Measurements from ENCODE around the gene FMNL2.

Gene FMNL2

GRCh38 chr2:152627351-152627957, 292.5 kb downstream of the FMNL2 start:
- DNase-seq: no peak

- DNase-seq: no peak
Measured at GRCh38 chr2:152629202-152629601, 294.2 kb downstream of the FMNL2 start.

- DNase-seq: no peak
Measured at GRCh38 chr2:152630466-152630865, 295.5 kb downstream of the FMNL2 start.

GRCh38 chr2:152632736-152633135, 297.8 kb downstream of the FMNL2 start:
- DNase-seq: no peak

- DNase-seq: peak; percentile 43
Measured at GRCh38 chr2:152635635-152636298, 300.8 kb downstream of the FMNL2 start.

- no peak for DNase-seq
Measured at GRCh38 chr2:152637251-152637650, 302.3 kb downstream of the FMNL2 start.

- DNase-seq: no peak
Measured at GRCh38 chr2:152638056-152638455, 303.1 kb downstream of the FMNL2 start.

- no peak for DNase-seq
Measured at GRCh38 chr2:152638590-152638989, 303.6 kb downstream of the FMNL2 start.

GRCh38 chr2:152644189-152644873, 309.4 kb downstream of the FMNL2 start:
- no peak for DNase-seq

- no peak for DNase-seq
Measured at GRCh38 chr2:152646264-152646663, 311.3 kb downstream of the FMNL2 start.

GRCh38 chr2:152646775-152647174, 311.8 kb downstream of the FMNL2 start:
- no peak for DNase-seq

GRCh38 chr2:152647552-152647951, 312.6 kb downstream of the FMNL2 start:
- no peak for DNase-seq

GRCh38 chr2:152648336-152648735, 313.4 kb downstream of the FMNL2 start:
- no peak for DNase-seq

- DNase-seq: no peak
Measured at GRCh38 chr2:152649997-152650396, 315.0 kb downstream of the FMNL2 start.

GRCh38 chr2:152650768-152651371, 315.9 kb downstream of the FMNL2 start:
- no peak for DNase-seq

- DNase-seq: no peak
Measured at GRCh38 chr2:152651834-152652233, 316.9 kb downstream of the FMNL2 start.

GRCh38 chr2:152655880-152656279, 320.9 kb downstream of the FMNL2 start:
- no peak for DNase-seq

- DNase-seq: no peak
Measured at GRCh38 chr2:152657043-152657442, 322.1 kb downstream of the FMNL2 start.

- no peak for DNase-seq
Measured at GRCh38 chr2:152658221-152658620, 323.2 kb downstream of the FMNL2 start.

- no peak for DNase-seq
Measured at GRCh38 chr2:152661076-152661475, 326.1 kb downstream of the FMNL2 start.

- no peak for DNase-seq
Measured at GRCh38 chr2:152664725-152665124, 329.8 kb downstream of the FMNL2 start.

GRCh38 chr2:152674334-152674733, 339.4 kb downstream of the FMNL2 start:
- no peak for DNase-seq

GRCh38 chr2:152676461-152676860, 341.5 kb downstream of the FMNL2 start:
- no peak for DNase-seq

GRCh38 chr2:152678808-152679207, 343.8 kb downstream of the FMNL2 start:
- no peak for DNase-seq
